Kidney epithelial cell (primary cell): Measurements from ENCODE around the gene ABLIM1. TPM values are rescaled to one million over a fixed set of nuclear protein-coding genes. Genes with fewer than 3 reads are reported as not detected.

Experiments used
- DNase-seq: peaks from one replicate; pipeline ENCODE4 v3.0.0-alpha.2; 2010; ENCODE audit warnings: low read depth
- H3K27me3 ChIP-seq: 2 replicates; pipeline ENCODE4 v1.6.0; 2011; ENCODE audit warnings: low read length; ENCODE audit not compliant: control insufficient read depth, insufficient read depth
- H3K36me3 ChIP-seq: 2 replicates; pipeline ENCODE4 v1.5.1; 2011; ENCODE audit warnings: low read length; ENCODE audit not compliant: control insufficient read depth, insufficient read depth
- H3K4me3 ChIP-seq: 2 replicates; pipeline ENCODE4 v1.5.1; 2011; ENCODE audit warnings: low read depth, mild to moderate bottlenecking, control low read depth, low read length
- total RNA-seq: library from RNA; depleted of rRNA; stranded (reverse); fragments of >200 nt; gene quantifications from 2 replicates; pipeline ENCODE4 v1.2.3, GENCODE V29; 2015
- TF ChIP-seq, protein P1 (sequence below): IDR thresholded peaks from 2 replicates; pipeline ENCODE4 v1.5.1; 2011; ENCODE audit warnings: mild to moderate bottlenecking, moderate library complexity, low read length, control low read depth, inconsistent platforms; ENCODE audit not compliant: insufficient read depth, poor library complexity, severe bottlenecking

Gene ABLIM1
- total RNA-seq, 1 donor from 2014 or later, result 41.9 TPM

DNA sequence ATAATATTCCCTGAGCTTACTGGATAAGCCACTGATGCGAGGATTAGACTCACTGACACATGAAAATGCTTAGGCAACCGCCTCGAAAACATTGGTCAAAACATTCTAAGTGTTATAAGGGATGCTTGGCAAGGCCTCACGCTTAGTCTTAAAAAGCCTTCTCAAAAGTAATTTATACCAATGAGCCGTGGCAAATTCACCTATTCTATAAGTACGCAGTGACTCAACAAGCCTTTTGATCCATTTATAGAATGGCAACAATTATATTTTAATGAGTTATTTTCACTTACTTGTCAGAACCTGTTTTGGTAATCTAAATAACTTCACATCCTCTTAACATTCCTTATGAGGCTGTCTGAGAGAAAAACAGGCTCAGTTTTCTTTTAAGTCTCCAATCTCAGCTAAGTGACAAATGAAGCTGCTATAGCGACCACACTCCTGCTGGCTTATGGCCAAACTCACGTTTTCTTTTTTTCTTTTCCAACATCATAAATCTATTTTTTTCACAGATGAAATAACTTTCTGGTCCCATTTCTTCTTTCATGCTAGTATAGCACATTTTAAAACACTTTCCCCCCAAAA, 132.6 kb downstream of the ABLIM1 start:
- DNase-seq, result no peak
- H3K36me3 ChIP-seq, result no peaks in the 10 kb centered on the region
- H3K4me3 ChIP-seq, result no peak overlapping the region
- H3K27me3 ChIP-seq, result no peaks in the 10 kb centered on the region
- TF ChIP-seq, protein P1, sequence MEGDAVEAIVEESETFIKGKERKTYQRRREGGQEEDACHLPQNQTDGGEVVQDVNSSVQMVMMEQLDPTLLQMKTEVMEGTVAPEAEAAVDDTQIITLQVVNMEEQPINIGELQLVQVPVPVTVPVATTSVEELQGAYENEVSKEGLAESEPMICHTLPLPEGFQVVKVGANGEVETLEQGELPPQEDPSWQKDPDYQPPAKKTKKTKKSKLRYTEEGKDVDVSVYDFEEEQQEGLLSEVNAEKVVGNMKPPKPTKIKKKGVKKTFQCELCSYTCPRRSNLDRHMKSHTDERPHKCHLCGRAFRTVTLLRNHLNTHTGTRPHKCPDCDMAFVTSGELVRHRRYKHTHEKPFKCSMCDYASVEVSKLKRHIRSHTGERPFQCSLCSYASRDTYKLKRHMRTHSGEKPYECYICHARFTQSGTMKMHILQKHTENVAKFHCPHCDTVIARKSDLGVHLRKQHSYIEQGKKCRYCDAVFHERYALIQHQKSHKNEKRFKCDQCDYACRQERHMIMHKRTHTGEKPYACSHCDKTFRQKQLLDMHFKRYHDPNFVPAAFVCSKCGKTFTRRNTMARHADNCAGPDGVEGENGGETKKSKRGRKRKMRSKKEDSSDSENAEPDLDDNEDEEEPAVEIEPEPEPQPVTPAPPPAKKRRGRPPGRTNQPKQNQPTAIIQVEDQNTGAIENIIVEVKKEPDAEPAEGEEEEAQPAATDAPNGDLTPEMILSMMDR, result no peak

DNA sequence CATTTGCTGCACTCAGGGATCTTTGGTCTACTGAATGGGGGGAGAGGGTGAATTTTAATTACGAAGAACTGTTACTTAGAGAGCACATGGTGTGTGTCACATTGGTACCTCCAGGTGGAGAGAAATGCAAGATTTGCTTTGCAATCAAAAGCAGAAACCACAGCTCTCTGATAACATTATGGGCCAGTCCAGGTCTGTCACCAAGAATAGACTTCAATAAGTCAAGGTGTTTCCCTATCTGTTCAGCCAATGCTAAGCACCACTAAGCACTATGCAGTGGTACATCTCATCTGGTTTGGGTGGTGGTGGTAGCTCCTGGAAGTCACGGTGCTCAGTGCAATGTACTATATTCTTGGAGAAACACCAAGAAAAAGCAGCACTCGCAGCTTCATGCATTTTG, 134.2 kb downstream of the ABLIM1 start:
- Histone ChIP-seq H3K27me3 (no peaks in the 10 kb centered on the region), H3K36me3 (no peaks in the 10 kb centered on the region), H3K4me3 (no peak overlapping the region)
- DNase-seq, result no peak
- TF ChIP-seq, protein P1, result no peak

DNA sequence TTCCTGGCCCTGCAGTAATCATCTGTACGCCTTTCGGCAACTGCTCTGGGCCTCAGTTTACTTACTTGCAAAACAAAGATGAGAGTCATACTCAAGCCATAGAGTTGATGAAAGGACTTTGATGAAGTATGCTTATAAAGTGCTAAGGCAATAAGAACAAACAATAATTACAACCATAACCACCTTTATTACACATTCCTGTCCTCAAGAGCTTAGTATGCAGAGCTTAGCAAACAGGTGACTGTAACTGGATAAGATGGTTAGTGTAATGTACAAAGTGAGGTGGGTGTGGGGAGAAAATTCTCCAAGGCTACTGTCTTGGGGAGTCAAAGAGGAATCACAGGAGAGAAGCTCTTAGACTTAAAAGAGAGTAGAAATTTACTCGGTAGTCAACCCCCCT, 136.8 kb downstream of the ABLIM1 start:
- Histone ChIP-seq H3K27me3 (no peaks in the 10 kb centered on the region), H3K36me3 (no peaks in the 10 kb centered on the region), H3K4me3 (no peak overlapping the region)
- no peak for DNase-seq
- TF ChIP-seq, protein P1, result no peak

DNA sequence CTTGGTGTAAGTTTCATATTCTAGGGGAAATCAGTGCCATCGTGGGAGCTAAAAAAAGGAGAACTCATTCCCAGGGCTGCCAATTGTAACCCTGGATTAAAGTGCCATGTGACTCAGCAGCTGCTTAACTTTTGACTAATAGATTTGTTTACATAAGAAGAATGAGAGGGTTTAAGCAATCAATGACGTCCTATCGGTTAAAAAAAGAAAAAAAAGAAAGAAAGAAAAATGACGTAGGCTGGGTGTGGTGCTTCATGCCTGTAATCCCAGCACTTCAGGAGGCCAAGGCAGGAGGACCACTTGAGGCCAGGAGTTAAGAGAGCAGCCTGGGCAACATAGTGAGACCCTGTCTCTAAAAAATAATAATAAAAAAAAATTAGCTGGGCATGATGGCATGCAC, 137.6 kb downstream of the ABLIM1 start:
- DNase-seq, result peak; percentile 79
- TF ChIP-seq, protein P1, result no peak
- Histone ChIP-seq H3K36me3 (no peaks in the 10 kb centered on the region), H3K4me3 (no peak overlapping the region), H3K27me3 (no peaks in the 10 kb centered on the region)

DNA sequence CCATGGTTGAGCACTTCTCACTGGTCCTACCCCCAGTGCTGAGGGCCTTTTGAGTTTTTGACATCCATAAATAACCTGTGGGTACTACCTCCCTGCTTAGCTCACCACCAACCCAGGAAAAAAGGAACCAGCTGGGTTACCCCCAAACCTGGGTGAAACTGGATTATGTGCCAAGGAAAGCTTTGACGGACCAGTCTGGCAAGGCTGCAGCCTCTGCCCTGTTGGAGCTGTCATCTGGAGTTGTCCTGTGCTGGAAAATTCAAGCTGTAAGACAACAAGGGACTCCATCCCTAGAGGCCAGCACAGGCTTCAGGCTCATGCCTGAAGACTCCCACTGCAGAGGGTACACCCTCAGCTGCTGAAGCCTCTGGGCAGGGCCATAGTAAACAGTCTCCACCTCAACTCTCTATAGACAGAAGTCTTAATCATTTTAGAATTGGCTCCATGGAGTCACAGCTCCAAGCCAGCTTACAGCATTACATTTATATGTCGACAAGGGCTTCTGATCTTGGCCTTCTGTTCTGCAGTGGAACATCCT, 138.2 kb downstream of the ABLIM1 start:
- no peaks in the 10 kb centered on the region for H3K36me3 ChIP-seq
- no peak for DNase-seq
- H3K27me3 ChIP-seq, result no peaks in the 10 kb centered on the region
- no peak overlapping the region for H3K4me3 ChIP-seq
- TF ChIP-seq, protein P1, result no peak

DNA sequence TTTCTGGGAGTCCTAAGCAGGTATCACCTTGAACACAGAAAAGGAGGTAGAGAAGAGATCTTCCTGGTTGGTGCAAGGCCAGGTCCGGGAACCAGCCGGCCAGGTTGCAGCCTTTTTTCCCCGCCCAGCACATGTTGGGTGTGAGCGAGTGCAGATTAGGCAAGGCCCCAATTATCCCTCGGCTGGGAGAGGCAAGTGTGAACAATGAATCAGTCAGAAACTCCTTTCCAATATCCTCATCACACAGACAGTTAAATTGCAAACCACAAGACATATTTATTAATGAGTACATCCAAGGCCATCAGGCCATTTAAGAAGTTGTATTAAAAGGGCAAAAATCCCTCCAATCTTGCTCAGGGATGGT, 138.8 kb downstream of the ABLIM1 start:
- TF ChIP-seq, protein P1, result no peak
- Histone ChIP-seq H3K4me3 (no peak overlapping the region), H3K27me3 (no peaks in the 10 kb centered on the region), H3K36me3 (no peaks in the 10 kb centered on the region)
- no peak for DNase-seq
